ACC112 (cell line): ENCODE measurements around the gene MOB3A.

Source experiments
- H2AFZ ChIP-seq: fragments of 200-600 bp; sonication (generic); one replicate; pipeline ENCODE4 v1.6.0; 2017; ENCODE audit warnings: antibody characterized with exemption, low read length; ENCODE audit not compliant: unreplicated experiment
- H3K27ac ChIP-seq: fragments of 200-600 bp; sonication (generic); 2 replicates; pipeline ENCODE4 v1.5.1; 2014; ENCODE audit warnings: low read depth, mild to moderate bottlenecking, antibody characterized with exemption, low read length, moderate library complexity
- H3K27me3 ChIP-seq: fragments of 200-600 bp; sonication (generic); 2 replicates; pipeline ENCODE4 v1.6.1; 2014; ENCODE audit warnings: mild to moderate bottlenecking, antibody characterized with exemption, low read length, moderate library complexity, mixed read lengths; ENCODE audit not compliant: insufficient read depth
- H3K36me3 ChIP-seq: fragments of 200-600 bp; sonication (generic); 2 replicates; pipeline ENCODE4 v1.6.1; 2016; ENCODE audit warnings: mild to moderate bottlenecking, antibody characterized with exemption, low read length, moderate library complexity, mixed read lengths; ENCODE audit not compliant: insufficient read depth
- H3K4me1 ChIP-seq: fragments of 200-600 bp; sonication (generic); one replicate; pipeline ENCODE4 v1.6.1; 2016; ENCODE audit warnings: low read length, mixed read lengths; ENCODE audit not compliant: insufficient read depth, unreplicated experiment, control insufficient read depth
- H3K4me3 ChIP-seq: fragments of 200-600 bp; sonication (generic); 2 replicates; pipeline ENCODE4 v1.5.1; 2014; ENCODE audit warnings: mild to moderate bottlenecking, low read depth, low read length
- H3K79me2 ChIP-seq: fragments of 200-600 bp; sonication (generic); one replicate; pipeline ENCODE4 v1.6.0; 2016; ENCODE audit warnings: low read length; ENCODE audit not compliant: control insufficient read depth, unreplicated experiment, insufficient read depth

Gene MOB3A

DNA sequence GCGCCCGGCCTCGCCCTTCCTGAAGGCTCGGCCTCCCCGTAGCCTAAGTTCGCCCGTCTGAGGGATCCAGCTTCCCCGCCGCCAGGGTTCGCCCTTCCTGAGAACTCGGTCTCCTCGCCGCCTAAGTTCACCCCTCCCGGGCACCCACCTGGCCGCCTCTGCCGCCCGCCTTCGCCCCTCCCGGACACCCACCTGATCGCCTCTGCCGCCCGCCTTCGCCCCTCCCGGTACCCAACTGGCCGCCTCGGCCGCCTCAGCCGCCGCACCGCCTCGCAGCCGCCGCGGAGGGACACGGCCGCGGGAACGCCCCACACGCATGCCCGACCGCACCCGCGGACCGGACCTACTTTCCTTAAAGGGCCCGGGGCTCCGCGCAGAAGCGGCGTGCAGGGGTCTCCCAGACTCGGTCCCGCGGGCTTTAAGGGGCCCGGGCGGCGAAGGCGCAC, at the start of gene MOB3A:
MOB3A (minus strand) TSS at position 293 of the 446 bp plus-strand sequence. CDS start 17,766 bp downstream, outside the sequence.
- H3K79me2 ChIP-seq, result peaks cover 30% of the 10 kb centered on the region
- H3K36me3 ChIP-seq, result no peaks in the 10 kb centered on the region
- peaks cover 11% of the 10 kb centered on the region for H3K4me1 ChIP-seq
- H2AFZ ChIP-seq, result no peak within 1 kb of the TSS
- peak within 1 kb of the TSS; percentile 93 for H3K4me3 ChIP-seq
- peak within 1 kb of the TSS; percentile 80 for H3K27ac ChIP-seq
- no peaks in the 10 kb centered on the region for H3K27me3 ChIP-seq

DNA sequence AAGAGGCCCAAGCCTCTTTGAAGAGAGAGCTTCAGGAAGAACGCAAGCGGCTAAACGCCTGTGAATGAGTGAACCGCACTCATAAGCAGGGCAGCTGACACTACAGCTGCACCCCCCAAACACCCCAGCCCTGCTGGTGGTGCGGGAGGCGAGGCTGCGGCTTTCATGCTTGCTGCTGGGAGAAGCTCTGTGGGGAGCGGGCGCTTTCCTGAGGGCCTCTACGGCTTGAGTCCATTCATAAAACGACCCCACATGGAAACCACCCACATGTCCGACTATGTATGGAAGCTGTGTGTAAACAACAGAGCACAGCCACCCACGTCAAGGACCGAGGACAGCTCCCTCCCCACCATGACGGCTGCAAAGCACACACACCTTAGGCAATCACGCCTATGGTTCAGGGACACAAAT, 49.7 kb upstream of the MOB3A start:
- Histone ChIP-seq H3K4me1 (peaks cover 10% of the 10 kb centered on the region), H3K4me3 (no peak overlapping the region), H3K27me3 (no peaks in the 10 kb centered on the region), H3K79me2 (peaks cover 83% of the 10 kb centered on the region), H3K27ac (no peak overlapping the region), H2AFZ (no peak overlapping the region), H3K36me3 (peaks cover 2% of the 10 kb centered on the region; the same call in 1 of the 2 replicates)

DNA sequence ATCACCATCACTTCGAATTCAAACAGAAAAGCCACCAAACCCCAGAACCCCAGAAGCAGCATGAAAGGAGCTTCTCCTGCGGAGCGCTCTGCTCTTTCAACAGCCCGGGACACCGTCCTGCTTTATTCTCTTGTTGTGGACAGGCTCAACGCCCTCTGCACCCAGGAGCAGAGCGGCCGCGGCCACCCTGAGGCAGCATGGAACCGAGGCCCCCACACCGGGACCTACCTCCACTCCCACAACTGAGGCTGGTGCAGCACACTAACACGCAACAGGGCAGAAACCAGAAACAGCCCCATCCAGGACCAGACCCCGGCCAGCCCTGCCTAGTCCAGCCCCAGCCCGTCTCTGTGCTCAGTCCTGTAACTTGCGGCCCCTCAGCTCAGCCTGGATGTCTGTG, 48.1 kb upstream of the MOB3A start:
- Histone ChIP-seq H3K36me3 (no peaks in the 10 kb centered on the region), H2AFZ (no peak overlapping the region), H3K27me3 (no peaks in the 10 kb centered on the region), H3K4me1 (peaks cover 2% of the 10 kb centered on the region), H3K79me2 (peaks cover 82% of the 10 kb centered on the region), H3K4me3 (no peak overlapping the region), H3K27ac (no peak overlapping the region)

DNA sequence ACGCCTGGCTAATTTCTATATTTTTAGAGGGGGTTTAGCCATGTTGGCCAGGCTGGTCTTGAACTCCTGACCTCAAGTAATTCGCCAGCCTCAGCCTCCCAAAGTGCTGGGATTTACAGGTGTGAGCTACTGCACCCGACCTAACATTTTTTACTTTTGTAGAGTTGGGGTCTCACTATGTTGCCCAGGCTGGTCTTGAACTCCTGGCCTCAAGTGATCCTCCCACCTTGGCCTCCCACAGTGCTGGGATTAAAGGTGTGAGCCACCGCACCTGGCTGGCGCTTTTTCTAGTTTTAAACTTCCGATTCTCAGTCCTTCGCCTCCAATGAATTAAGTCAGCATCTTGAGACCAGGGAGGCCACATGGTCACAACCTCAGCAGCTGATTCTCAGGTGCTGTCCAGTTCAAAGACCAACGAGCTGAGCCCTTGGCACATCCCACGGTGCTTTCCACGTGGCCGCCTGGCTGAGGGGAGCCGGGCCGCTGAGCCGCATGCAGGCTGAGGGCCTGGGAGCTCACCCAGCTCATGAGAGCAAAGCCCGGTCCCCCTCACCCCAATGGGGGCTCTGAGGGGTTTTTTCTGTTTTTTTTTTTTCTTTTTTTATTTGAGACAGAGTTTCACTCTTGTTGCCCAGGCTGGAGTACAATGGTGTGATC, 46.2 kb upstream of the MOB3A start:
- Histone ChIP-seq H3K27ac (no peak overlapping the region), H2AFZ (no peak overlapping the region), H3K36me3 (no peaks in the 10 kb centered on the region), H3K27me3 (no peaks in the 10 kb centered on the region), H3K4me1 (no peaks in the 10 kb centered on the region), H3K79me2 (peaks cover 80% of the 10 kb centered on the region), H3K4me3 (no peak overlapping the region)

DNA sequence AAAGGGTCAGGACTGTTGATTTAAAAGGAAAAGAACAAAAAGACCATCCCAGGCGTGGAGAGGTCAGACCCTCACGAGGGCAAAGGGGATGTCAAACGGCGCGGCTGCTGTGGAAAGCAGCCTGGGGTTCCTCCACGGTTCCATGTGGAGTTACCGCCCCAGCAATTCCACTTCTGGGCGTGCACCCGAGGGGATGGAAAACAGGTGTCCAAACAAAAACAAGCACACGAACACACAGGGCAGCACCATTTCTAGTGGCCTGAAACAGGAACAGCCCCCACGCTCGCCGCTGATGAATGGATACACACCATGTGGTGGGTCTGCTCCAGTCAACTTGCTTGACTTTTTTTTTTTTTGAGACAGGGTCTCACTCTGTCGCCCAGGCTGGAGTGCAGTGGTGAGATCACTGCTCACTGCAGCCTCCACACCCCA, 44.0 kb upstream of the MOB3A start:
- peaks cover 65% of the 10 kb centered on the region for H3K79me2 ChIP-seq

DNA sequence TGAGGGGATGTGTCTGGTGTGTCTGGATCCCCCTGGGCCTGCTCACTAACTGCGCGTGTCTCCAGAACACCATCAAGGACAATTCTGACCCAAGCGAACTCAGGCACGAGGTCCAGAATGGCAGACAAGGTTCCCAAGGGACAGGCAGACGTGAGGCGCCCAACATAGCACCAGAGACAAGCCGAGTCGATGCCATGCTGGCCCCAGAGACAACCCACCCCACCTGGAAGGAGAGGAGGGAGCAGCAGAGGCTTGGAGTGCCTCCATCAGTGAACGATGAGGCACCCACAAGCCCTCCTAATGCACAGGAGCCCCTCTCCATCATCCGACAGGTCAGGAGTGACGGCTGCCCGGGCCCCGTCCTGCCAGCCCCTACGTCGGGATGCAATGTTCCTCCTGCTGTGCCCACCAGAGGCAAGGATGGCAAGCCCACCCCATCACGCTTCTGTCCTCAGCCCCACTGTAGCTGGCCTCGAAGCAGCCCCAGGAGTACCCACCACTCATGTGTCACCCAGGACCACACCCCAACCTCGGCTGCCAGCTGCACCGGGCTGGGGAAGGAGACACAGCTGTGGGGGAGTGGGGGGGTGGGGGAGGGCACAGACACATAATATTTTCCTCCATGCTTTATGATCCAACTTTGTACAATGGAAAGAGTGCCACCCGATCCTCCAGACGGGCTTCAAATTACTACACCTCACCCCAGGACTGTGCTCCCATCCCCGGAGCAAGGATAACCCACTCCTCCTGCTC, 43.4 kb upstream of the MOB3A start:
- Histone ChIP-seq H3K79me2 (peaks cover 59% of the 10 kb centered on the region), H3K27me3 (no peaks in the 10 kb centered on the region), H2AFZ (no peak overlapping the region), H3K4me1 (no peaks in the 10 kb centered on the region), H3K4me3 (no peak overlapping the region), H3K36me3 (no peaks in the 10 kb centered on the region), H3K27ac (no peak overlapping the region)

More for the DNA sequence above, 44.0 kb upstream of the MOB3A start:
- Histone ChIP-seq H2AFZ (no peak overlapping the region), H3K27me3 (no peaks in the 10 kb centered on the region), H3K4me1 (no peaks in the 10 kb centered on the region), H3K27ac (no peak overlapping the region), H3K4me3 (no peak overlapping the region), H3K36me3 (no peaks in the 10 kb centered on the region)

DNA sequence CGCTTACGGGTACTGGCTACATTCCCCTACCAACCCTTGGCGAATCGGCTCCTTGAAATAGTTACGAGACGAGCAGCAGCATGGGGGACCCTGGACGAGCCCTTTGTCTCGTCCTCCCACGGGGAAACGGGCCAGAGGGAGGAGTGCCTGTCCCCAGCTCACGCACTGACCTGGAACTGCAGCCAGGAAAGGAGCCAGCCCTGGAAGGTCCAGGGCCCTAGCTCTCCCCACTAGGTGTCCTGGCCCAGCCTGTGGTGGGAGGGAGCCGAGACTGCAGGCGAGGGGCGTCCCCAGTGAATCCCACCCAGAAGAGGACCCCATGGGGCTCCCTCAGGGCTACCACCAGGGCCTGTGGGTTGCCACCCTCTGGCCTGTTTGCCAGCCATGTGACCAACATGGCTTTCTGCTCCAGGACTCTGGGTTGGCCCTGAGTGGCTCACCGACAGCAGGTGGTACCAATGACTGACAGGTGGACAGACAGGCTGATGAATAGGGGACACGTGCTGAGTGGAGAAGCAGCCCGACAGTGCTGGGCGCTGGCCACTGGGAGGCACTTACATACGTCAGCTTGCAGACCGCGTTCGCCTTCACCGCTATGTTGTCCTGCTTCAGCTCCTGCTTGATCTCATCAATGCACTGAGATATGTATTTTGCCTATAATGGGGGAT, 42.1 kb upstream of the MOB3A start:
- H3K27ac ChIP-seq, result no peak overlapping the region
- no peaks in the 10 kb centered on the region for H3K27me3 ChIP-seq
- H3K79me2 ChIP-seq, result peaks cover 46% of the 10 kb centered on the region
- no peaks in the 10 kb centered on the region for H3K36me3 ChIP-seq
- H3K4me3 ChIP-seq, result no peak overlapping the region
- H3K4me1 ChIP-seq, result no peaks in the 10 kb centered on the region
- no peak overlapping the region for H2AFZ ChIP-seq

DNA sequence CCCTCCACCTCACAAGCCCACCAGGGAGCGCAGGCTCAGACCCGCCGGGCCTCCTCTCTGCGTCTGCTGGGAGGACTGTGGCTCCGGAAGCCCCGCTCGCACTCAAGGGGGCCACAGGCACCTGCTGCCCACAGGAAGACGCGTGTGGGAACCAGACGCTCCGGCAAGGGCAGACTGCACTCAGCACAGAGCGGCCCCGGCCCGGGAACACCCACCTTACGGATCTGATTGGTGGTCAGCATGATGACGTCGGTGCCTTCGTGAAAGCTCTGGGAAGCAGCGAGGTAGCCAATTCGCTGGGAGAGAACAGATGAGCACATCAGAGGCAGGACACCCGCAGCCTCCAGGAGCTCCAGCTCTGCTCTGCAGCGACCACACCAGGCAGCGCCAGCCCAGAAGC, 40.7 kb upstream of the MOB3A start:
- Histone ChIP-seq H3K4me3 (no peak overlapping the region), H3K4me1 (no peaks in the 10 kb centered on the region), H3K27ac (no peak overlapping the region), H3K36me3 (no peaks in the 10 kb centered on the region), H3K79me2 (peaks cover 40% of the 10 kb centered on the region), H2AFZ (no peak overlapping the region), H3K27me3 (no peaks in the 10 kb centered on the region)

DNA sequence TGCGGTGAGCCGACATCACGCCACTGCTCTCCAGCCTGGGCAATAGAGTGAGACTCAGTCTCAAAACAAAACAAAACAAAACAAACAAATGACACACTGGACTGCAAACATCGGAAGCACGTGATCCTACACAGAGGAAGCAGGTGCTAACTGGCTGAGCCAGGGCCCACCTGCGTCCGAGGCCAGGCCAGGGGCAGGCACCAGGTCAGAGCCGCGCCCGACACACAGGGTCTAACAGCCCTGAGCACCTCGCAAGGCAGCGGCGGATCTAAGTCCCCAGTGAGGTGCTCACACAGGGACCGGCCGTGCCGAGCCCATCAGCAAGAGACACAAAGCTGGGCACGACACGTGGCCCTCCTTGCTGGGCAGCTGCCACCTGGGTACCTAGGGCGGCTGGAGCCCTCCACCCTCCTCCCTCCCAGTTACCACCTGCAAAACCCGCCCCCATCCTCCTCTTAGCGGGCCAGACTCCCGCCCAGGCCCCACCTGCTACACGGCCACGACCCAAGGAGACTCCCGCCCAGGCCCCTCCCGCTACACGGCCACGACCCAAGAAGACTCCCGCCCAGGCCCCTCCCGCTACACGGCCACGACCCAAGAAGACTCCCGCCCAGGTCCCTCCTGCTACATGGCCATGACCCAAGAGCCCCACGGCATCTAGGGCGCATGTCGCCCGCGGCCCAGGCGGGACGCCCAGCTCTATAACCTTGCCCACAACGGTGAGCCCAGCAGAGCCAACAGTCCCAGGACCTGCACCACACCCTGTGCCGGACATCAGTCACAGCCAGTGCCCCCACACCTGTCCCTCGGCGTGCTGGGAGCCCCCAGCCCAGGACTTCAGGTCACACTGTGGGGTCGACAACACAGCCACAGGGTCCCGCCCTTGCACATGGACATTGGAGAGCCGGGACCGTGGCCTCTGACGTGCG, 39.6 kb upstream of the MOB3A start:
- no peaks in the 10 kb centered on the region for H3K36me3 ChIP-seq
- H3K4me3 ChIP-seq, result no peak overlapping the region
- H3K4me1 ChIP-seq, result no peaks in the 10 kb centered on the region
- no peak overlapping the region for H2AFZ ChIP-seq
- peaks cover 32% of the 10 kb centered on the region for H3K79me2 ChIP-seq
- no peak overlapping the region for H3K27ac ChIP-seq
- no peaks in the 10 kb centered on the region for H3K27me3 ChIP-seq
